Muscle layer of colon (tissue), 2 donors: ENCODE data around the gene EOLA1.
"Not testable (repeated sequence)": the region's sequence is repeated elsewhere in the genome, so short reads cannot be mapped to it uniquely, and the experiment has no call there.

Source experiments
- H3K27ac ChIP-seq: one replicate; pipeline ENCODE4 v1.7.0; 2013; ENCODE audit warnings: low read depth, mild to moderate bottlenecking, low read length, moderate library complexity
- H3K27me3 ChIP-seq, 2 donors: one replicate each; pipeline ENCODE4 v1.7.0; 2013; ENCODE audit warnings: low read length in 2 of 2, mild to moderate bottlenecking in 2 of 2; ENCODE audit not compliant: insufficient read depth in 2 of 2, control insufficient read depth in 1 of 2
- H3K36me3 ChIP-seq: one replicate; pipeline ENCODE4 v1.7.0; 2013; ENCODE audit warnings: mild to moderate bottlenecking, low read length; ENCODE audit not compliant: insufficient read depth
- H3K4me1 ChIP-seq: one replicate; pipeline ENCODE4 v1.7.0; 2013; ENCODE audit warnings: mild to moderate bottlenecking, low read length; ENCODE audit not compliant: insufficient read depth
- H3K4me3 ChIP-seq, 2 donors: one replicate each; pipeline ENCODE4 v1.7.0; 2013; ENCODE audit warnings: low read length in 2 of 2, low read depth in 1 of 2, mild to moderate bottlenecking in 1 of 2, moderate library complexity in 1 of 2
- H3K9ac ChIP-seq: one replicate; pipeline ENCODE4 v1.7.0; 2013; ENCODE audit warnings: low read length
- H3K9me3 ChIP-seq: one replicate; pipeline ENCODE4 v1.7.0; 2013; ENCODE audit warnings: mild to moderate bottlenecking, low read length
- donor health status: abdominal sarcoma.
- donor health status: Adenocarcinoma of cecum.

The EOLA1 gene

GRCh38 chrX:149551245-149551938 is 10.6 kb downstream of the EOLA1 start:
- not testable (repeated sequence) for H3K4me1 ChIP-seq, H3K36me3 ChIP-seq, H3K4me3 ChIP-seq, H3K9me3 ChIP-seq, H3K27me3 ChIP-seq, H3K9ac ChIP-seq, H3K27ac ChIP-seq

GRCh38 chrX:149551939-149552248 is 11.1 kb downstream of the EOLA1 start:
- H3K27ac ChIP-seq, H3K36me3 ChIP-seq, H3K4me1 ChIP-seq, H3K9me3 ChIP-seq, H3K27me3 ChIP-seq, H3K9ac ChIP-seq, H3K4me3 ChIP-seq: not testable (repeated sequence)

- H3K9ac ChIP-seq, H3K27me3 ChIP-seq, H3K4me1 ChIP-seq, H3K27ac ChIP-seq, H3K4me3 ChIP-seq, H3K9me3 ChIP-seq, H3K36me3 ChIP-seq: not testable (repeated sequence)
These were observed 14.4 kb downstream of the EOLA1 start for GRCh38 chrX:149555251-149555650.

GRCh38 chrX:149563359-149563758 is 22.5 kb downstream of the EOLA1 start:
- no peaks in the 10 kb centered on the region for H3K9me3 ChIP-seq
- peaks cover 0 to 6% of the 10 kb centered on the region in 2 donors for H3K27me3 ChIP-seq
- H3K27ac ChIP-seq = no peak overlapping the region
- no peaks in the 10 kb centered on the region for H3K36me3 ChIP-seq
- H3K9ac ChIP-seq = no peak overlapping the region
- no peaks in the 10 kb centered on the region for H3K4me1 ChIP-seq
- no peak overlapping the region for H3K4me3 ChIP-seq

- H3K27ac ChIP-seq = no peak overlapping the region
- H3K9me3 ChIP-seq = no peaks in the 10 kb centered on the region
- H3K4me1 ChIP-seq = no peaks in the 10 kb centered on the region
- no peaks in the 10 kb centered on the region for H3K36me3 ChIP-seq
- H3K4me3 ChIP-seq = no peak overlapping the region
- peaks cover 0 to 6% of the 10 kb centered on the region in 2 donors for H3K27me3 ChIP-seq
- no peak overlapping the region for H3K9ac ChIP-seq
These were observed 27.0 kb downstream of the EOLA1 start for GRCh38 chrX:149567621-149568417.

GRCh38 chrX:149568701-149569296 is 28.0 kb downstream of the EOLA1 start:
- Histone ChIP-seq H3K27ac (no peak overlapping the region), H3K36me3 (no peaks in the 10 kb centered on the region), H3K4me1 (no peaks in the 10 kb centered on the region), H3K9me3 (no peaks in the 10 kb centered on the region), H3K4me3 (no peak overlapping the region), H3K9ac (no peak overlapping the region), H3K27me3 (peaks cover 0 to 6% of the 10 kb centered on the region in 2 donors)

- Histone ChIP-seq H3K9me3 (no peaks in the 10 kb centered on the region), H3K4me1 (no peaks in the 10 kb centered on the region), H3K27me3 (peaks cover 0 to 6% of the 10 kb centered on the region in 2 donors), H3K27ac (no peak overlapping the region), H3K36me3 (no peaks in the 10 kb centered on the region), H3K9ac (no peak overlapping the region), H3K4me3 (no peak overlapping the region)
These were observed 29.0 kb downstream of the EOLA1 start for GRCh38 chrX:149569770-149570169.

- no peaks in the 10 kb centered on the region for H3K4me1 ChIP-seq
- no peak overlapping the region for H3K9ac ChIP-seq
- H3K36me3 ChIP-seq = no peaks in the 10 kb centered on the region
- H3K9me3 ChIP-seq = no peaks in the 10 kb centered on the region
- peaks cover 0 to 6% of the 10 kb centered on the region in 2 donors for H3K27me3 ChIP-seq
- no peak overlapping the region for H3K4me3 ChIP-seq
- no peak overlapping the region for H3K27ac ChIP-seq
These were observed 29.9 kb downstream of the EOLA1 start for GRCh38 chrX:149570668-149571067.

- no peak overlapping the region for H3K27ac ChIP-seq
These were observed 31.0 kb downstream of the EOLA1 start for GRCh38 chrX:149571770-149572169.

GRCh38 chrX:149572743-149573142 is 31.9 kb downstream of the EOLA1 start:
- no peak overlapping the region for H3K9ac ChIP-seq
- no peaks in the 10 kb centered on the region for H3K9me3 ChIP-seq
- no peaks in the 10 kb centered on the region for H3K36me3 ChIP-seq
- no peaks in the 10 kb centered on the region for H3K4me1 ChIP-seq
- peaks cover 0 to 3% of the 10 kb centered on the region in 2 donors for H3K27me3 ChIP-seq
- no peak overlapping the region for H3K27ac ChIP-seq
- no peak overlapping the region for H3K4me3 ChIP-seq

More at GRCh38 chrX:149571770-149572169, 31.0 kb downstream of the EOLA1 start:
- Histone ChIP-seq H3K9me3 (no peaks in the 10 kb centered on the region), H3K36me3 (no peaks in the 10 kb centered on the region), H3K9ac (no peak overlapping the region), H3K4me3 (no peak overlapping the region), H3K4me1 (no peaks in the 10 kb centered on the region), H3K27me3 (peaks cover 0 to 6% of the 10 kb centered on the region in 2 donors)

GRCh38 chrX:149573456-149573855 is 32.6 kb downstream of the EOLA1 start:
- not testable (repeated sequence) for H3K9me3 ChIP-seq, H3K4me1 ChIP-seq, H3K27me3 ChIP-seq, H3K27ac ChIP-seq, H3K9ac ChIP-seq, H3K4me3 ChIP-seq, H3K36me3 ChIP-seq
